SK-N-SH (cell line): ENCODE data around the gene RFPL2. TPM values are rescaled to one million over a fixed set of nuclear protein-coding genes. Genes with fewer than 3 reads are reported as not detected.

Source experiments
- CTCF ChIA-PET: fragments of 300-600, 350-600 bp; formaldehyde crosslinking; extraction: SDS; loops from one replicate; lab custom pipeline; 2021; lab: Yijun Ruan, JAX
- POLR2A ChIA-PET: fragments of 350-600 bp; sonication (Branson Sonifier 250); formaldehyde crosslinking; extraction: SDS; loops from one replicate; lab custom pipeline; 2020; ENCODE audit warnings: antibody characterized with exemption, inconsistent platforms; lab: Yijun Ruan, JAX
- DNase-seq: peaks from one replicate; pipeline ENCODE4 v3.0.0; 2012
- H2AFZ ChIP-seq: fragments of 200-600 bp; sonication (generic); 2 replicates; pipeline ENCODE4 v1.8.1; 2016; ENCODE audit warnings: antibody characterized with exemption, mild to moderate bottlenecking, low read depth
- H3F3A ChIP-seq: fragments of 200-600 bp; sonication (generic); replicated peaks from 2 replicates; pipeline ENCODE3; 2016; ENCODE audit warnings: antibody characterized with exemption, mild to moderate bottlenecking; ENCODE audit not compliant: insufficient read depth
- H3K27ac ChIP-seq, 2 experiments: fragments of 200-500 bp in 1 of 2; fragments of 200-600 bp in 1 of 2; sonication (Bioruptor generic) in 1 of 2; sonication (generic), shearing (Covaris generic) in 1 of 2; 2 replicates each; pipeline versions ENCODE4 v1.5.1 to v1.6.1; 2014 to 2016; ENCODE audit warnings: low read depth in 2 of 2, inconsistent platforms in 1 of 2, low read length in 1 of 2, mild to moderate bottlenecking in 1 of 2, mixed read lengths in 1 of 2
- H3K27me3 ChIP-seq: fragments of 200-600 bp; sonication (generic), shearing (Covaris generic); 2 replicates; pipeline ENCODE4 v1.6.1; 2016; ENCODE audit warnings: mixed run types; ENCODE audit not compliant: insufficient read depth
- H3K36me3 ChIP-seq, 2 experiments: fragments of 200-500 bp in 1 of 2; fragments of 200-600 bp in 1 of 2; sonication (Bioruptor generic) in 1 of 2; sonication (generic) in 1 of 2; replicated peaks in 1 of 2; 2 replicates each; pipeline versions ENCODE3 to v1.5.1; 2014 to 2016; ENCODE audit warnings: low read length in 1 of 2, mild to moderate bottlenecking in 1 of 2; ENCODE audit not compliant: insufficient read depth in 2 of 2, control insufficient read depth in 1 of 2
- H3K4me1 ChIP-seq, 2 experiments: fragments of 200-500 bp in 1 of 2; fragments of 200-600 bp in 1 of 2; sonication (Bioruptor generic) in 1 of 2; sonication (generic), shearing (Covaris generic) in 1 of 2; 2 replicates each; pipeline versions ENCODE4 v1.5.1 to v1.6.1; 2014 to 2016; ENCODE audit warnings: low read depth in 1 of 2, low read length in 1 of 2, mixed run types in 1 of 2; ENCODE audit not compliant: insufficient read depth in 2 of 2, control insufficient read depth in 1 of 2
- H3K4me2 ChIP-seq: fragments of 200-600 bp; sonication (generic), shearing (Covaris generic); 2 replicates; pipeline ENCODE4 v1.6.1; 2017; ENCODE audit warnings: mixed run types
- H3K4me3 ChIP-seq, 2 experiments: fragments of 200-500 bp in 1 of 2; fragments of 200-600 bp in 1 of 2; sonication (Bioruptor generic) in 1 of 2; sonication (generic), shearing (Covaris generic) in 1 of 2; 2 replicates each; pipeline versions ENCODE4 v1.5.1 to v1.8.1; 2014 to 2016; ENCODE audit warnings: low read depth in 2 of 2, inconsistent platforms in 1 of 2, low read length in 1 of 2, mild to moderate bottlenecking in 1 of 2, mixed read lengths in 1 of 2, moderate library complexity in 1 of 2
- H3K79me2 ChIP-seq: fragments of 200-600 bp; sonication (generic); 2 replicates; pipeline ENCODE4 v1.8.1; 2017; ENCODE audit warnings: mild to moderate bottlenecking; ENCODE audit not compliant: insufficient read depth
- H3K9ac ChIP-seq: fragments of 200-600 bp; sonication (generic); 2 replicates; pipeline ENCODE4 v1.6.1; 2017; ENCODE audit warnings: mixed run types
- H3K9me2 ChIP-seq: fragments of 200-600 bp; sonication (generic); 2 replicates; pipeline ENCODE4 v1.6.1; 2017; ENCODE audit warnings: mixed run types
- H3K9me3 ChIP-seq: fragments of 200-600 bp; sonication (generic); 2 replicates; pipeline ENCODE4 v1.6.1; 2017; ENCODE audit warnings: mixed run types, mild to moderate bottlenecking, moderate library complexity
- H4K20me1 ChIP-seq: fragments of 200-600 bp; sonication (generic); 2 replicates; pipeline ENCODE4 v1.6.1; 2017; ENCODE audit warnings: mild to moderate bottlenecking, mixed run types; ENCODE audit not compliant: insufficient read depth
- EP300 ChIP-seq, 2 experiments: IDR thresholded peaks; 2 replicates each; pipeline versions ENCODE4 v1.4.0 to v1.6.1; 2012; ENCODE audit warnings: borderline replicate concordance in 1 of 2, low read depth in 1 of 2, low read length in 1 of 2
- EZH2phosphoT487 ChIP-seq: fragments of 200-600 bp; sonication (generic); IDR thresholded peaks from 2 replicates; pipeline ENCODE4 v1.6.1; 2017; ENCODE audit warnings: low read depth, mixed run types, mild to moderate bottlenecking, antibody characterized with exemption, moderate library complexity, borderline replicate concordance
- FOSL2 ChIP-seq: IDR thresholded peaks from 2 replicates; pipeline ENCODE4 v1.4.0; 2012; ENCODE audit warnings: low read depth, mild to moderate bottlenecking, moderate library complexity, borderline replicate concordance
- FOXJ3 ChIP-seq: sonication (generic); formaldehyde crosslinking; IDR thresholded peaks from 2 replicates; pipeline ENCODE4 v1.5.1; 2020; ENCODE audit warnings: mild to moderate bottlenecking, missing genetic modification reagents
- FOXM1 ChIP-seq: IDR thresholded peaks from 2 replicates; pipeline ENCODE4 v1.4.0; 2012; ENCODE audit warnings: low read depth, mild to moderate bottlenecking
- GABPA ChIP-seq: IDR thresholded peaks from 2 replicates; pipeline ENCODE4 v1.4.0; 2012; ENCODE audit warnings: low read depth, mild to moderate bottlenecking
- GATA2 ChIP-seq: sonication (generic); formaldehyde crosslinking; IDR thresholded peaks from 2 replicates; pipeline ENCODE4 v1.5.0; 2020; ENCODE audit warnings: mild to moderate bottlenecking, missing genetic modification reagents
- MEF2A ChIP-seq: IDR thresholded peaks from 2 replicates; pipeline ENCODE4 v1.4.0; 2012; ENCODE audit warnings: low read depth, borderline replicate concordance
- NFIC ChIP-seq: IDR thresholded peaks from 2 replicates; pipeline ENCODE4 v1.4.0; 2012; ENCODE audit warnings: borderline replicate concordance
- NRF1 ChIP-seq: IDR thresholded peaks from 2 replicates; pipeline ENCODE4 v1.6.1; 2012; ENCODE audit warnings: low read depth, mild to moderate bottlenecking, low read length
- RAD21 ChIP-seq: IDR thresholded peaks from 2 replicates; pipeline ENCODE4 v1.6.1; 2012; ENCODE audit warnings: mild to moderate bottlenecking, low read length
- RCOR1 ChIP-seq: fragments of 150-350 bp; IDR thresholded peaks from 2 replicates; pipeline ENCODE4 v1.6.1; 2017; ENCODE audit warnings: antibody characterized with exemption, low read length
- RFX5 ChIP-seq: IDR thresholded peaks from 2 replicates; pipeline ENCODE4 v1.6.1; 2012; ENCODE audit warnings: mild to moderate bottlenecking, improper control_type of control experiment, low read length
- SIN3A ChIP-seq: IDR thresholded peaks from 2 replicates; pipeline ENCODE4 v1.6.1; 2012; ENCODE audit warnings: low read depth, mild to moderate bottlenecking, low read length, moderate library complexity, borderline replicate concordance
- TCF12 ChIP-seq: IDR thresholded peaks from 2 replicates; pipeline ENCODE4 v1.4.0; 2012
- TEAD4 ChIP-seq: IDR thresholded peaks from 2 replicates; pipeline ENCODE4 v1.4.0; 2012; ENCODE audit warnings: mild to moderate bottlenecking, borderline replicate concordance; ENCODE audit not compliant: insufficient read depth
- YY1 ChIP-seq: IDR thresholded peaks from 2 replicates; pipeline ENCODE4 v1.4.0; 2012; ENCODE audit warnings: low read depth, mild to moderate bottlenecking
- WGBS: methylation state at CpG from one replicate; pipeline ENCODE4 v1.1.6; 2017; ENCODE audit warnings: low lambda C conversion rate; 5-methylcytosine and 5-hydroxymethylcytosine counted together
- polyA plus RNA-seq, 3 experiments: library from polyadenylated mRNA; depleted of rRNA; stranded (reverse); fragments of >200 nt; gene quantifications; 2 replicates each; pipeline ENCODE4 v1.2.3, GENCODE V29; 2012
- TF ChIP-seq, protein P1 (sequence below): IDR thresholded peaks from 2 replicates; pipeline ENCODE4 v1.4.0; 2012; ENCODE audit warnings: low read depth, borderline replicate concordance
- TF ChIP-seq, protein P2 (sequence below): fragments of 150-350 bp; IDR thresholded peaks from 2 replicates; pipeline ENCODE4 v1.6.1; 2017; ENCODE audit warnings: antibody characterized with exemption, low read length, low read depth, borderline replicate concordance
- TF ChIP-seq, protein P3 (sequence below): IDR thresholded peaks from 2 replicates; pipeline ENCODE4 v1.6.1; 2012; ENCODE audit warnings: mild to moderate bottlenecking, low read depth, low read length, moderate library complexity
- TF ChIP-seq, protein P4 (sequence below): IDR thresholded peaks from 2 replicates; pipeline ENCODE4; 2012

RFPL2 gene
- polyA plus RNA-seq, 1 of the 3 experiments (the other 2 are of a cell fraction), result 0.05 TPM

DNA sequence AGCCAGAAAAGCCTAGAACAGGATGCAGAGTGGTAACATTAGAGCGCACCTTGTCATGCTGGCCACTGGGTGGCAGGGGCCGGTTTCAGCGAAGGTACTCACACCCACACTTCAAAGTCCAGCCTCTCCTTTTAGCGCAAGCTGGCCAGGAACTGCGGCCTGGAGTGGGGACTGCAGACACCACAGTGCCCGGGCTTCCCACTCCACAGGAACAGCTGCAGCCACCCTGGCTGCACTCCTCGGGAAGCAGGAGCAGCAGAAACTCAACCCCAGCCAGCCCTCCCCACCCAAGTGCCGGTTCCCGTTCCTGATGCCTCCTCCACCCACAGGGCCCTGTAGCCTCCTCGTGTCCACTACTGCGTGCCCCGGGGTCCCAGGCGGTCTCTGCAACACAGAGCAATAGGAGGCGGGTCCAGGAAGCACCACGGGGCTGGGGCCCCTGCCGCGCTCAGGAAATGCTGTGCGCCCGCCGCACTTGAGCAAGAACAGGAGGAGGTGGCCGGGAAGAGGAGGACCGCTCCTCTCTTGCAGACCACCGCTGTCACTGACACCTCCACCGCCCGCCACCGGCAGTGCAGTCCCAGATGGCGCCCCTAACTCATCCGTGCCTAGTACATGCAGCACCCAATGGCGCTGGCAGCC lies 2.2 kb downstream of the RFPL2 start (continued):
- TF ChIP-seq NFIC, result no peak
- TF ChIP-seq TCF12, result no peak
- no peak for TF ChIP-seq GABPA
- TF ChIP-seq EP300 (IDR thresholded peaks at IDR 0.05; ENCODE audit: borderline replicate concordance in 1 of 2, low read depth in 1 of 2, low read length in 1 of 2), result 0 out of 4 replicates have a peak, but pooled peaks of 1 of the 2 experiments have one; percentile 26

DNA sequence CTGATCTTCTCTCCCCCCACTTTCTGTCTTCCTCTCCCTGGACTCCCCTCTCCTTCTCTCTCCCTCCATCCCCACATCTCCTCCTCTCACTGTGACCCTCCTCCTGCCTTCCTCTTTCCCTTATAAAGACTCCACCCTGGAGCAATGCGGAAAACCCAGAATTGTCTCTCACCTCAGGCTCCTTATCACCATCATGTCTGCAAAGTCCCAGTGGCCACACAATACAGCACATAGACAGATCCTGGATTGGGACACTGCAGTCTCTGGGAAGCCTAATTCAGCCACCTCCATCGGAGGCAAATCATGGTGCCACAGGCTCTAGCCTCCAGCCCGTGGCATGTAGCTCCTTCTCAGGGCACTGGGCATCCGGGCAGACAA lies 2.7 kb downstream of the RFPL2 start:
- H3K27ac ChIP-seq, result no peak overlapping the region
- no peak overlapping the region for H2AFZ ChIP-seq
- no peaks in the 10 kb centered on the region for H3K9me2 ChIP-seq
- no peaks in the 10 kb centered on the region for H3K79me2 ChIP-seq
- no peak for DNase-seq
- peaks cover 4% of the 10 kb centered on the region for H3F3A ChIP-seq
- H3K4me1 ChIP-seq, result peaks cover 0 to 38% of the 10 kb centered on the region in 2 experiments; a peak in 1 of 4 replicates
- 81% methylated on average over 1 of the region's 4 CpGs for WGBS
- TF ChIP-seq, protein P1, sequence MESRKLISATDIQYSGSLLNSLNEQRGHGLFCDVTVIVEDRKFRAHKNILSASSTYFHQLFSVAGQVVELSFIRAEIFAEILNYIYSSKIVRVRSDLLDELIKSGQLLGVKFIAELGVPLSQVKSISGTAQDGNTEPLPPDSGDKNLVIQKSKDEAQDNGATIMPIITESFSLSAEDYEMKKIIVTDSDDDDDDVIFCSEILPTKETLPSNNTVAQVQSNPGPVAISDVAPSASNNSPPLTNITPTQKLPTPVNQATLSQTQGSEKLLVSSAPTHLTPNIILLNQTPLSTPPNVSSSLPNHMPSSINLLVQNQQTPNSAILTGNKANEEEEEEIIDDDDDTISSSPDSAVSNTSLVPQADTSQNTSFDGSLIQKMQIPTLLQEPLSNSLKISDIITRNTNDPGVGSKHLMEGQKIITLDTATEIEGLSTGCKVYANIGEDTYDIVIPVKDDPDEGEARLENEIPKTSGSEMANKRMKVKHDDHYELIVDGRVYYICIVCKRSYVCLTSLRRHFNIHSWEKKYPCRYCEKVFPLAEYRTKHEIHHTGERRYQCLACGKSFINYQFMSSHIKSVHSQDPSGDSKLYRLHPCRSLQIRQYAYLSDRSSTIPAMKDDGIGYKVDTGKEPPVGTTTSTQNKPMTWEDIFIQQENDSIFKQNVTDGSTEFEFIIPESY, result no peak
- TF ChIP-seq NFIC (no peak), EP300 (IDR thresholded peaks at IDR 0.05; ENCODE audit: borderline replicate concordance in 1 of 2, low read depth in 1 of 2, low read length in 1 of 2) (no peak), RAD21 (no peak), FOXM1 (no peak), MEF2A (no peak), FOSL2 (no peak), RFX5 (no peak), FOXJ3 (CRISPR knock-in tag) (no peak), YY1 (no peak), EZH2phosphoT487 (no peak), NRF1 (no peak), GABPA (no peak), RCOR1 (no peak), TEAD4 (no peak), SIN3A (no peak), GATA2 (CRISPR knock-in tag) (no peak)
- TF ChIP-seq, protein P2, sequence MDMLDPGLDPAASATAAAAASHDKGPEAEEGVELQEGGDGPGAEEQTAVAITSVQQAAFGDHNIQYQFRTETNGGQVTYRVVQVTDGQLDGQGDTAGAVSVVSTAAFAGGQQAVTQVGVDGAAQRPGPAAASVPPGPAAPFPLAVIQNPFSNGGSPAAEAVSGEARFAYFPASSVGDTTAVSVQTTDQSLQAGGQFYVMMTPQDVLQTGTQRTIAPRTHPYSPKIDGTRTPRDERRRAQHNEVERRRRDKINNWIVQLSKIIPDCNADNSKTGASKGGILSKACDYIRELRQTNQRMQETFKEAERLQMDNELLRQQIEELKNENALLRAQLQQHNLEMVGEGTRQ, result no peak
- TF ChIP-seq, protein P3, sequence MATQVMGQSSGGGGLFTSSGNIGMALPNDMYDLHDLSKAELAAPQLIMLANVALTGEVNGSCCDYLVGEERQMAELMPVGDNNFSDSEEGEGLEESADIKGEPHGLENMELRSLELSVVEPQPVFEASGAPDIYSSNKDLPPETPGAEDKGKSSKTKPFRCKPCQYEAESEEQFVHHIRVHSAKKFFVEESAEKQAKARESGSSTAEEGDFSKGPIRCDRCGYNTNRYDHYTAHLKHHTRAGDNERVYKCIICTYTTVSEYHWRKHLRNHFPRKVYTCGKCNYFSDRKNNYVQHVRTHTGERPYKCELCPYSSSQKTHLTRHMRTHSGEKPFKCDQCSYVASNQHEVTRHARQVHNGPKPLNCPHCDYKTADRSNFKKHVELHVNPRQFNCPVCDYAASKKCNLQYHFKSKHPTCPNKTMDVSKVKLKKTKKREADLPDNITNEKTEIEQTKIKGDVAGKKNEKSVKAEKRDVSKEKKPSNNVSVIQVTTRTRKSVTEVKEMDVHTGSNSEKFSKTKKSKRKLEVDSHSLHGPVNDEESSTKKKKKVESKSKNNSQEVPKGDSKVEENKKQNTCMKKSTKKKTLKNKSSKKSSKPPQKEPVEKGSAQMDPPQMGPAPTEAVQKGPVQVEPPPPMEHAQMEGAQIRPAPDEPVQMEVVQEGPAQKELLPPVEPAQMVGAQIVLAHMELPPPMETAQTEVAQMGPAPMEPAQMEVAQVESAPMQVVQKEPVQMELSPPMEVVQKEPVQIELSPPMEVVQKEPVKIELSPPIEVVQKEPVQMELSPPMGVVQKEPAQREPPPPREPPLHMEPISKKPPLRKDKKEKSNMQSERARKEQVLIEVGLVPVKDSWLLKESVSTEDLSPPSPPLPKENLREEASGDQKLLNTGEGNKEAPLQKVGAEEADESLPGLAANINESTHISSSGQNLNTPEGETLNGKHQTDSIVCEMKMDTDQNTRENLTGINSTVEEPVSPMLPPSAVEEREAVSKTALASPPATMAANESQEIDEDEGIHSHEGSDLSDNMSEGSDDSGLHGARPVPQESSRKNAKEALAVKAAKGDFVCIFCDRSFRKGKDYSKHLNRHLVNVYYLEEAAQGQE, result no peak
- TF ChIP-seq, protein P4, sequence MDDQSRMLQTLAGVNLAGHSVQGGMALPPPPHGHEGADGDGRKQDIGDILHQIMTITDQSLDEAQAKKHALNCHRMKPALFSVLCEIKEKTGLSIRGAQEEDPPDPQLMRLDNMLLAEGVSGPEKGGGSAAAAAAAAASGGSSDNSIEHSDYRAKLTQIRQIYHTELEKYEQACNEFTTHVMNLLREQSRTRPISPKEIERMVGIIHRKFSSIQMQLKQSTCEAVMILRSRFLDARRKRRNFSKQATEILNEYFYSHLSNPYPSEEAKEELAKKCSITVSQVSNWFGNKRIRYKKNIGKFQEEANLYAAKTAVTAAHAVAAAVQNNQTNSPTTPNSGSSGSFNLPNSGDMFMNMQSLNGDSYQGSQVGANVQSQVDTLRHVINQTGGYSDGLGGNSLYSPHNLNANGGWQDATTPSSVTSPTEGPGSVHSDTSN, result no peak
- ChIA-PET POLR2A (interaction anchor here (1.2 kb wide), 1 partner anchor 273 kb away, joined by 4 read pairs; the partner anchor contains the start of gene FBXO7), CTCF (interaction anchor here (0.6 to 3.9 kb wide), 32 partner anchors 9 to 848 kb away, joined by 3 to 30 read pairs (median 4); partner anchors contain the start of genes FBXO7 and RTCB)
- peak overlapping the region in 1 of 2 experiments; percentile 56; a peak in 1 of 4 replicates for H3K4me3 ChIP-seq
- H3K36me3 ChIP-seq, result no peaks in the 10 kb centered on the region
- peak overlapping the region; percentile 99; the same call in 1 of the 2 replicates for H3K4me2 ChIP-seq
- H3K9ac ChIP-seq, result no peak overlapping the region
- H4K20me1 ChIP-seq, result no peaks in the 10 kb centered on the region
- H3K27me3 ChIP-seq, result peaks cover 18% of the 10 kb centered on the region; the same call in 1 of the 2 replicates
- H3K9me3 ChIP-seq, result no peaks in the 10 kb centered on the region
